Stimulated activated CD4-positive, alpha-beta T cell treated with anti-CD3 and anti-CD28 coated beads, Interleukin-1b, Interleukin-23, amount 100 ng/mL, for 24 hours (primary cell): ENCODE measurements around the gene KLK1.
"Not testable (repeated sequence)": the region's sequence is repeated elsewhere in the genome, so short reads cannot be mapped to it uniquely, and the experiment has no call there.

Experiments
- DNase-seq, 4 experiments: peaks; one replicate each; pipeline ENCODE4 v3.0.0-alpha.2; 2020; ENCODE audit warnings: low read depth in 4 of 4, low spot score in 1 of 4

KLK1 gene

GRCh38 chr19:50770164-50770563 lies 53.4 kb downstream of the KLK1 start, which contains the start of gene GPR32:
TSS of gene GPR32 (plus strand) at chr19:50770464. CDS start at chr19:50770601, 137 bp downstream.
- not testable (repeated sequence) for DNase-seq
